ENCODE data around the gene SDK2.

Gene SDK2

DNA sequence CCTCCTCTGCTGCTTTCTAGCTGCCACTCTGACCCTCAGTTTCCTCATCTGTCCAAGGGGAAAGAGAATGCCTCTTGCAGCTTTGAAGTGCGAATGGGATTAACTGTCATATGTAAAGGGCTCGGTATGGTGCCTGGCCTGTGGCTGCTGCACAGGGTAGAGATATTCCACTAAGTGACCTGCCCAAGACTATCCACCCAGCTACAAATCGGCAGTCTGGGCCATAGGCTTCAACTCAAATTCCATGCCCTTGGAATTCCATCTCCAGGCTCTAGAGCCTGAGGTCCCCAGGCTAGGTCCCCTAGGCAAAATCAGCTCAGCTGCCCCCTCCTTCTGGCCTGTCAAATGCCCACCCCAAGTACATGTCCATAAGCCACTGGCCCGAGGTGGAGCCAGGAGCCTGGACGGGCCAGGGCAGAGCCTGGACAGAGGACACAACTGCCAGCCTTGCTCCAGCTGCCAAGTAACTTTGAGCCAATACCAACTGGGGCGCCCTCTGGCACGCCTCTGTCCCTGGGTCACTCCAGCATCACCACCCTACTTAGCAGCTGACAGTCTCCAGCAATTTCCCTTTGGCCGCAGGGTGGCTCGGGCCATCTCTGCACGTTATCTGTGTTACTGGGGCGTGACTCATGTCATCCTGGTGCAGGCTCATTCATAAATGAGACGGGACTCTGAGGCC, 57.2 kb downstream of the SDK2 start:
- no peak for DNase-seq (ENCODE audit: low spot score)

DNA sequence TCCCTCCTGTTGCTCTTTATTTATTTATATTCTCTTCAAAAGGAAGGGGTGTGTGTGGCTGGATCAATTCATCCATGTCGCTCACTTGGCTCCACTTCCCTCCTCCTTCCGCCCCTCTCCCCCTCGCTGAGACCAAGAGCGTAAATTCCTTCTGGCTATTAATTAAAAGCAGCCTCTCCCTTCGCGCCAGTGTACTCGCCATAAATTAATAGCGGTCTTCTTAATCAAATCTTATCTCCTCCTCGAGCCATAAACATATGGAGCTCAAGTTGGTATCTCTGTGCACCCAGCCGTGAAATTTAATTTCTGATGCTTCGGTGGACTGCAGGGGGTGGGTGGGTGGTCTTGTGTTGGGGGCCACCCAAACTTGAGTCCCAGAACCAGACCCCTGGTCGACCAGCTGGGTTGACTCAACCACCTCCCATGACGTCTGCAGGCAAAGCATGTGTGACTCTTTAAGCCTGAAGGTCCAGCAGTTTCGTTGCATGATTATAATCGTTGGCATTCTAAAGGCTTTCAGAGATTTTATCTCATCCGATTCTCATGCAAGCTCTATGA, 57.9 kb downstream of the SDK2 start:
- DNase-seq (ENCODE audit: low spot score): no peak

DNA sequence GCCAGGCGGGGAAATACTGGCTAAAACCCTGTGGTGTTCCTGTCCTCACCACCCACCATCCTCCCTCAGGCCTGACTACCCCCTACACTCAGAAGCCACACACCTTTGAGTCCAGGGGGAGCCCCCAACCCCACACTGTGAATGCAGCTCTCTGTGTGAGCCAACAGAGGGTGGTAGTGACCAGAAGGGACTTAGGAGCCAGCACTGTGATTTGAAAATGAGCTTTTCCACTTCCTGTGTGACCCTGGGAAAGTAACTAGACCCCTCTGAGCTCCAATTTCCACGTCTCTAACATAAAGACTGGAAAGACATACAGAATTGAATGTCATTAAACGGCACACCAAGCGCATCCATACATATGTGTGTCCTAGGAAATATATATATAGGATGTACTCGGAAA, 58.7 kb downstream of the SDK2 start:
- DNase-seq (ENCODE audit: low spot score): no peak

DNA sequence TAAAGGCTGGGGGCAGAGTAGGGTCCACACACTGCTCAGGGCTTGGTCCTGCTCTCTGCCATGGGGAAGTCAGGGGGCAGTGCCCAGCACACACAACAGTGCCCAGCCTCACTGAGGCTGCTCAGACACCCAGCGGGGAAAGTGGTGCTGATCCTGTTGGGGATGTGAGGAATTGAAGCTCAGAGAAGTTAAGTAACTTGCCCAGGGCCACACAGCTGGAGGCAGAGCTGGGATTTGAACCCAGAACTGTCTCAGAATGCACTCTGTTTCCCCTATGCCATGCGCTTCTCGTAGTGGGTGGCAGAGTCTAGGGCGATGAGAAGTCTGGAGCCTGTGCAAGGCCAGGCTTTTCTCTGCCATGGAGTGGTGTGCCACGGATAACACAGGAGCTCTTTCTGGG, 59.3 kb downstream of the SDK2 start:
- no peak for DNase-seq (ENCODE audit: low spot score)

DNA sequence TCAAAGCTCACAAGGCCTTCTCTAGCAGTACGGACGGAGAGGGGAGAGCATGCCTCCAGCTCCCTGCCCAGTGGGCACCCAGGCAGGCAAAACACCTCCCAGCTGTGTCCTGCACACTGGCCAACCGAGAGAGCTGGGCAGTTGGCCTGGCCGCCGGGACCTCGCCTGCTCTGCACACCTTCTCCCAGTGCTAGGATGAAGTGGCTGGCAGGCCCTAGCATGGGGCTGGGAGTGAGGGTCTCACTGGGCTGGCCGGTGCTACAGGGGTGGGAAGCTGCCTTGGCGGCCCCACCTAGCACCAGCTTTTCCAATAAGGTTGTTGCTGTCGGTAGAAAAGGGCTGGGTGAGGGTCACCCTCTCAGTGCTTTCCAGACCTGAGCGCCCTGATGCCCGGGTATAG, 60.2 kb downstream of the SDK2 start:
- DNase-seq (ENCODE audit: low spot score): no peak

DNA sequence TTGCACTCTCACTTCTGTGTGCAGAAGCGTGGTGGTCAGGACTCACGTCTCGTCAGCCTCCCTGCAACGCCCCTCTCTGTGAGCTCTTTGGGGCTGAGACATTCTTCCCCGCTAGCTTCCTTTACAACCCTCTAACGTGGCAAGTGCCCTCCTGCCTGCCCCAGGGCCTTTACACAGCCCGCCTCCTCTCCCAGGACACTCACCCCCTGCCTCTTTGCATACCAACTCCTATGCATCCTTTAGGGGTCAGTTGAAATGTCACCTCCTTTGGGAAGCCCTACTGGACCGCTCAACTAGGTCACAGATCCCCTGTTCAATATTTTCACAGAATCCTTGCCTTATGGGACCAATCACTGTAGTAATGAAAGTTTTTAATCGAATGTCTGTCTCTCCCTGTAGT, 61.4 kb downstream of the SDK2 start:
- no peak for DNase-seq (ENCODE audit: low spot score)

DNA sequence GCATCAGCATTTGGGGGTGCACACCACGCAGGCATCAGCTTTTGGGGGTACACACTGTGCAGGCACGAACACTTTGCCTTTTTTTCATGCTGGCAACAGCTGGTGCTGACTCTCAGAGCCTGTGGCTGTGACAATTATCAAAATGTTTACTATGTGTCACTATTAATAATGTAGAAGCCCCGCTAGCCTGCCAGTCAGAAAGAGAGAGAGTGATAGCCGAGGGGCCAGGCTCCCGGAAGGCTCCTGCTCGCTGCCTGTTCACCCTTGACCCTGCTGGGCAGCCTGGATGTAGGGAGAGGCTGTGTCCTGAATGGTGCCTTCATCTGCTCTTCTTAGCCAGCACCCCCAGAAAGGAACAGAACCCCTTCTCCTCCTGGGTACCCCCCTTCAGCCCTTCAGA, 61.9 kb downstream of the SDK2 start:
- DNase-seq (ENCODE audit: low spot score): no peak

DNA sequence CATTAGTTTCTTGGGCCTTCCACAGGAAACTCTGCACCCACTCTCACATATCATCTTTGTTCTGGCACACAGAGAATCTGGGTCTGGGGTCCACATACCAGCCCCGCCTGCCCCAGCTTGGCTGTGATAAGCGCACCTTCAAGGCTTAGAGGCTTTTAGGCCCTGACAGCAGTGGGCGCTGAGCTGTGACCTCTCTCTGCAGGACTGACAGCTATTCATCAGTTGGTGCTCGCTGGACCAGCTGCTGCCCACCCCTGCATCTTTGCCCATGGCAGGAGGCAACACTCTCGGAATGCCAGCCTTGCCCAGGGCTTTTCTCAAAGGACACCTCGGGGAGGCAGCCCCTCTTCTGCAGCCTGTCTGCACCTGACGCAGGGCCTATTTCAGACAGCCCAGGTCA, 62.9 kb downstream of the SDK2 start:
- no peak for DNase-seq (ENCODE audit: low spot score)

DNA sequence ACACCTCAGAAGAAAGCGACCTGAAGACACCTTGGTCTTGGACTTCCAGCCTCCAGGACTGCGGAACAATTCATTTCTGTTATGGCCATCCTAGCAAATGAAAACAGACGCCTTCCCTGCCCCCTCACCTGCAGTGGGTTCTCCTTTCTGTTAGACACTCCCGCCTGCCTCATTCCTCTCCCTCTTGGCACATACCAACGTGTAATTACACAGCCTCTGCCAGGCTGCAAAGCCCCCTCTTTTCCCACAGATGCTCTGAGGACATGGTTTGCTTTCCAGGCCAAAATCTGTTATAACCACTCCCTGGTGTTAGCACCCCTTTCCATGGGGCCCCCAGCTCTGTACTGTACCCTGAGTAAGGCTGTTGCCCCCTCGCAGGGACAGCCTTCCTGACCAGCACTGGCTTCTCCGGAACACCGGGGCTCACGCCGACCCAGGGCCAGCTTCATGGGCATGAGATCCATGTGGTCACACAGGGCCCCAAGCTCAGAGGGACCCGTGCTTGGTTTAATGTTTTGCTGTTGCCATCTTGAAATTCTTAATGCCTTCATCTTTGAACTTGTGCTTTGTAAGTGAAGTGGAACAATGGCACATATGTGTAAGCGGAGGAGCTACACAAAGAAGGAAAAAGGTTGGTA, 64.1 kb downstream of the SDK2 start:
- no peak for DNase-seq (ENCODE audit: low spot score)

DNA sequence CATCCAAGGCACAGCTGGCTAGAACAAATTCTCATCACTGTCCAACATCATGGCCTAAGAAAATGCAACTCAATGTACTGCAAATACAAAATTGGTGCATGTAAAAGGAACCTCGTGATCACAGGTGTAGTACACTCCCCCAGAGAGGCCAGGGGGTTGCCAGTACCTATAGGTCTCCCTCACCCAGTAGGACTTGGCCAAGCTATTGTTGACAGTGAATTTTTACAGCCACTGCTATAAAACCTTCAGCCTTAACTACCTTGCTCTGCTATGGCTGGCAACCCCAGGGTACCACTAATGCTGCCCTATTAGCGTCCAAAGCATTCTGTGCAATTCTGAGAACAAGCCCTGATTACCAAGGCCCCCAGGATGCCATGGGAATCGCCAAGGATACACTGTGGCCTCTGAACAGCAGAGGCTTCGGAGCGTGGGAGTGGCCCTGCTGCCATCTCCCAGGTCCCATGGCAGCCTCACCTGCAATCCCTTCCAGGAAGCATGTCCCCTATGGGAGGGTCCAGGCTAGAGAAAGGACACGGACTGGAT, 67.6 kb downstream of the SDK2 start:
- DNase-seq (ENCODE audit: low spot score): no peak

DNA sequence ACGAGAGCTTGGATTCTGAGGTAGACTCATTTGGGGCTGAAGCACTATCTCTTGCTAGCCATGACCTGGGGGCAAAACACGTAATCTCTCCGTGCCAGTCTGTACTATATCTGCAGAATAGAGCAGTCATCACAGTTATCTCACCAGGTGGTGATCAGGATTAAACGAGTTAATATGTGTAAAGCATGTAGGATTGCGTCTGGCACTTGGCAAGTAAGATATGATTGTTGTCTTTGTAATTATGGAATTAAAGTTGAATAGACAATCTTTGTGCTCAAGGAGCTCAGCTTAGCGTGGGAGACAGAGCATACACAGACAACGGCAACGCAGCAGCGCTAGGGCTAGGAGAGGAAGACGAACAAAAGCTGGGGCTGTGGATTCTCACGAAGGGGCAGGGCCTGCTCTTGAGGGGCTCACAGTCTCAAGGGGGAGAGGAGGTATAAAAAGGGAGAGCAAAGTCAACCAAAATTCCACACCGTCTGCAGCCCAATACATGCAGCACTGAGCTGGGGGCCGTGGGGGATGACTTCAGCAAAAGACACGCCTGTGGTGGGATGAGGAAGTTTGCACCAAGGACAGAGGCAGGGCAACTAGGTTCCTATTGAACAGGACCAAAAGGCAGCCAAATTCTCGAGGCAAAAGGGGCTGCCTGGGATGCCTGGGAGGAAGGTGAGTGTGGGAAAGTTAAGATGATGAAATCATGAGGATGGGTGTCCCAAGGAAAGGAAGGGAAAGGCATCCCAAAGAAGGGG, 68.6 kb downstream of the SDK2 start:
- no peak for DNase-seq (ENCODE audit: low spot score)

DNA sequence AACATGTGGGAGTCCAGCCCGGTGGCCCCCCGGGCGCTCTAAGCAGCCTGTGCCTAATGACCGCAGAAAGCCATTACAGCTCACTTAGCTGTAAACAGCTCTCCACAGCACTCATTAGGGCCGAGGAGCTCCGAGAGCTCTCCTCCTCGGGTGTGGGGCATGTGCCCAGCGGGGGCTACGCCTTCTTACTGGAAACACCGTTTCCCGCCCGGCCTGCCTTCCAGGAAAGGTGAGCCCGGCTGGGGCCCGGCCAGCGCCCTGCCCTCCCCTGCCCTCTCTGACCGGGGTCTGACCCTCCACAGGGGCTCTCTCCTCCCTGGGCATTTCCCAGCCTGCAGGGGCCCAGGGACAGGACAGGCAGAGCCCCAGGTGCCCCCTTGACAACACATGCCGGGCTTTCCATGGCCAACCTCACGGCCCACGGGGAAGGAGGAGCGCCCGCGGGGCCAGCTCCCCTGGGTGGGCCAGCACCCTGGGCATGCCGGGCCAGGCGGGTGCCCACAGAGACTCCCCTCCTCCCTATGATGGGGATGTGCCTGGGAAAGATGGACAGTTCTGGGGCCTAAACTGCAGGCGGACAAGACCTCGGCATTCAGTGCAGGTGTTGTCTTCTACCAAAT, 72.6 kb downstream of the SDK2 start:
- no peak for DNase-seq (ENCODE audit: low spot score)

DNA sequence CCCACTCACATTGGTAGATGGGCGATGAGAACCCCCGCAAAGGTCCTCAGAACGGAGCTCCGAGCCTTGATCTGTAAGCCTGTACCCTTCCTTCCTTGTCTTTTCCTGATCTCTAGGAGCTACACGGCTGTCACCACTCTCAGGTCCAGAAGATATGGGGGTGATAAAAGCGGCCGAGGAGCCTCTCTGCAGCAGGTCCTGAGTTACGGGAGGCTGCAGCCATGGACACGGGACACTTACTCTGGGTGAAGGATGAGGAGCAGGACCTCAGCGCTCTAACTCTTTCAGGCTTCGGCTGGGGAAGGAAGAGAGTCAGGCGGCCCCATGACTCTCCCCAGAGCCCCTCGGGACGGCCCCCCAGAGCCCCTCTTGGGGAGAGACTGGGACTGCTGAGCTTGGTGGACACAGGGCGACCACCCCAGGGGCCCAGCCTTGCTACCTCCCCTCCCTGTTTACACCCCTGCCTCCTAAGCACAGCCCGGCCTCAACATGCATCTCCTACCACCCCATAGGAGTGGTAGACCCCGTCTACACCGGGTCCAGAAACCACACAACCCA, 74.4 kb downstream of the SDK2 start:
- DNase-seq (ENCODE audit: low spot score): no peak

DNA sequence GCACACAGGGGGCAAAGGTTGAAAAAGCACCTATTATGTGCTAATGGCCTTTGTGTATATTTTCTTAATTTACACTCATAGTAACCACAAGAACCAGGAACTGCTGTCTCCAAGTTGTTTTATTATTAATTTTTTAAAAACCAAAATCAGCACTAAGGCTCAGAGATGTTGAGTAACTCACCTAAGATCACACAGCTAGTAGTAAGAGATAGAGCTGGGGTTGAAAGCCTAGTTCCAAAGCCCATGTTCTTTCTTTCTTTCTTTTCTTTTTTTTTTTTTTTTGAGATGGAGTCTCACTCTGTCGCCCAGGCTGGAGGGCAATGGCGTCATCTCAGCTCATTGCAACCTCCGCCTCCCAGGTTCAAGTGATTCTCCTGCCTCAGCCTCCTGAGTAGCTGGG, 75.3 kb downstream of the SDK2 start:
- no peak for DNase-seq (ENCODE audit: low spot score)

DNA sequence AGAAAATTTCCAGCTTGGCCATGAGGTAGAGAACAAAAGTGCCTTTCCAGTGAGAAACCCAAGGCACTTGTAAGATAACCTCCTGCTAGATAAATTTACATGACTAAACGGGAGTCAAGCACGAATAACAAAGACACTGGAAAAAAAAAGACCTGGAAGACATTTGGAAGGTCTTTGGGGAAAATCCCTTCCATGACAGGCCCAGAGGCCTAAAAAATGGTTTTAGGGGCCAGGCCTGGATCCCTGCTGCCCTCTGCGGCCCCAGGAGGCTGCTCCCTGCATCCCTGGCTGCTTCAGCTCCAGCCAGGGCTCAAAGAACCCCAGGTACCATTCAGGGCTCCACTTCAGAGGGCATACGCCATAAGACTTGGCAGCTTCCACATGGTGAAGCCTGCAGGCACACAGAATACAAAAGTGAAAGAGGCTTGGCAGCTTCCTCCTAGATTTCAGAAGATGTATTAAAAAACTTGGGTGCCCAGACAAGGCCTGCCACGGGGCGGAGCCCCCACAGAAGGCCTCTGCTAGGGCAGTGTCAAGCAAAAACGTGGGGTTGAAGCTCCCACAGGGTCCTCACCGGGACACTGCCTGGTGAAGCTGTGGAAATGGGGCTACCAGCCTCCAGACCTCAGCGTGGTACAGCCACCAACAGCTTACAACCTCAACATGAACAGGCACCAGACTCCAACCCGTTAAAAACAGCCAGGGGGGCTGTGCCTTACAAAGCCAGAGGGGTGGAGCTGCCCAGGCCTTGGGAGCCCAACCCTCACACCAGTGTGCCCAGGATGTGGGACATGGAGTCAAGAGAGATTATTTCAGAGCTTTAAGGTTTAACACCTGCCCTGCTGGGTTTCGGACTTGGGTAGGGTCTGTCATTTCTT, 77.1 kb downstream of the SDK2 start:
- no peak for DNase-seq (ENCODE audit: low spot score)

DNA sequence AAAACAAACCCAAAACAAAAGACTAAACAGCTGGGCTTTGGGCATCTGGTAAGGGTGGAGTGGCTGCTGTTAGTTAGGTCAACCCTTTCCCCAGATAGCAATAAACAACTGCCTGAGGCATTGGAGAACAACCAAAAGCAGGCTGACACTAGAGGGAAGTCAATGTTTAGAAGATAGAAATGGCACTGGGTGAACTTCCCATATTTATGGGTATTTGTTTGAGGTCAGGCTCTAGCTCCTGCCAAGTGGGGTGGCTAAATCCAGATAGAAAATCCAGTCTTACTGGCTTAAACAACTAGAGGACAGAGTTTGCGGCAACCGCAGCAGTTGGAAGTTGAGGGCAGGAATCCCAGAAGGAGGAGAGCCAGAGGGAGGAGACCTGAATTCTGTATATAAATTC, 79.4 kb downstream of the SDK2 start:
- no peak for DNase-seq (ENCODE audit: low spot score)

DNA sequence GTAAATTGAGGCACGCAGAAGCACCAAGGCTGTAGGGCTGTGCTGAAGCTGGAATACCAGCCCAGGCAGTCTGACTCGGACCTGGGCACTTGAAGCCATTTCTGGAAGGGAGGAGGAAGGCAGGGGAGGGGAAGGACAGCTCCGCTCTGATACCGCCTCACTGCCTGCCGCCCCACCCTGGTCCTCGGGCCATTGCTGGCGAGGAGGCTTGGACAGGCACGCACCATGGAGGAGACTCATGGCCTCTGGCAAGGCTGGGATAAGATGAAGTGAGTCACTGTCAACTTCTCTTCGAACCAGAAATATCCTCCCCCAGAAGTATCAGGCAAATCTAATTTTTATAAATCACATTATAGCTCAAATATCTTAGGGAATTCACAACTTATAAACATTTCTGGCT, 81.3 kb downstream of the SDK2 start:
- no peak for DNase-seq (ENCODE audit: low spot score)

DNA sequence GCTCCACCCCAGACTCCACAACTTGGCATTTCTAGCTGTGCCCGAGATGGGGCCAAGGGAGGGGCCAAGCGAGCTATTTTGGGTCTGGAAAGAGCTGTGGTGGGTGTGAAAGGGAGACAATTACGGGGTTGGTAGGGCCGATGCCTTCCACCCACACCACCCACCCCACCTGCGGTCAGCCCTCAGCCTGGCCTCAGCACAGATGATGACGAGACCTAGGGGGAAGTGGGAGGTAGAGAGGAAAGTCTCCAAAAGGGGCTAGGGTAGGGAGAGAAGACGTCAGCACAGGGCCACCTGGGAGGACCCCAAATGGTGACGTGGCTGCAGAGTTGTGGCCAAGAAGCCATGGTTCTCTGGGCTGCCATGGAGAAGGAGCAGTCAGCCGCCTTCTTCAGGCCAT, 83.1 kb downstream of the SDK2 start:
- no peak for DNase-seq (ENCODE audit: low spot score)

DNA sequence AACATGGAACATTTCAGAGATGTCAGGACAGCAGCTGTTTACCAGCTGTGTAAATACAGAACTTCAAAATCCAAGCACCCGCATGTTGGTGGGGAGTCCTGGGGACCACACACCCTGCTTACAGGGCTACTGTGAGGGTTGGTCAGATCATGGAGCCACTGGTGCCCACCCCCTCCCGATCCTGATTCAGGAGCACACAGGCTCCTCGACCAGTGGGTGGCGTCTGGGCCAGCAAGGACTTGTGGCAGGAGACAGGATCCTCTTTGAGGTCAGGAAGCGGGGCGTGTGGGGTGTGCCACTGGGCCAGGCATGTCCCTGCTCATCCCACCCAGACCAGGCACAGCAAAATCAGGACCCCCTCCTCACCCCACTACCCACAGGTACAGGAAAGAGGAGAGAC, 83.6 kb downstream of the SDK2 start:
- DNase-seq (ENCODE audit: low spot score): no peak

DNA sequence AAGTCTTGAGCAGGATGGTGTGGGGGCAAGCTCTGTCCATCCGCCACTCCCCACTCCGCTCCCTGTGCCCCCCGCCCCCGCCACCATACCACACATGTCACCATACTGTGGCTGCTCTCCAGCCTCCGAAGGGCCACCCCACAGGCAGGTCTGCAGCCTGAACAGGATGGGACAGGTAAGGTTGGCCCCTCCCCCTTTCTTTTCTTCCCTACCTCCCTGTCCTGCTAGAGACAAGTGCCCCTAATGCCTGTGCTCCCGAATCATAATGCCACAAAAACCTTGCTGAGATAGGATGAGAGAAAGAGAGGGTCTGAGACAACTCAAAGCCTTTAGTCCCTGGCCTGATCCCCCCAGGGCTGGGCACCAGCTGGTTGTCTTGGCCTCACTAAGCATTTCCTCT, 84.7 kb downstream of the SDK2 start:
- DNase-seq (ENCODE audit: low spot score): no peak

All from hepatic stellate cell (primary cell).